HepG2 (cell line): ENCODE results near the gene MT1F. TPM values are rescaled to one million over a fixed set of nuclear protein-coding genes. Genes with fewer than 3 reads are reported as not detected.

Source experiments
- KIAA2018 ChIP-seq: sonication (generic); formaldehyde crosslinking; IDR thresholded peaks from 2 replicates; pipeline ENCODE4 v1.5.0; 2020; ENCODE audit warnings: mild to moderate bottlenecking, missing genetic modification reagents, borderline replicate concordance
- ZNF121 ChIP-seq: sonication (generic); formaldehyde crosslinking; IDR thresholded peaks from 2 replicates; pipeline ENCODE4 v1.5.0; 2020; ENCODE audit warnings: mild to moderate bottlenecking, missing genetic modification reagents
- ZSCAN31 ChIP-seq: sonication (generic); formaldehyde crosslinking; IDR thresholded peaks from 2 replicates; pipeline ENCODE4 v1.5.0; 2020; ENCODE audit warnings: low read depth, mild to moderate bottlenecking, missing genetic modification reagents
- polyA plus RNA-seq, 8 experiments: library from polyadenylated mRNA; depleted of rRNA in 3 of 8; stranded (reverse) in 7 of 8; unstranded in 1 of 8; fragments of >200 nt; fragmentation: Illumina TruSeq in 4 of 8; extraction: Trizol in 4 of 8; gene quantifications; 2 replicates each; pipeline versions ENCODE4 v1.2.1 to v1.2.3, GENCODE V29; 2011 to 2016; ENCODE audit warnings: low read depth in 4 of 8, missing spikeins in 1 of 8, mixed read lengths in 1 of 8; ENCODE audit not compliant: insufficient read depth in 1 of 8
- total RNA-seq, 5 experiments: library from RNA; depleted of rRNA; stranded (reverse); fragments of >200 nt; fragmentation: Illumina TruSeq; extraction: Trizol; gene quantifications; 2 replicates each; pipeline ENCODE4 v1.2.3, GENCODE V29; 2016; ENCODE audit warnings: low read depth in 1 of 5

MT1F gene
- total and polyA plus RNA-seq, 2 of the 13 experiments (the other 11 are each of a cell fraction or from before 2014, with no cell fraction given): 1.9 to 169 TPM

DNA sequence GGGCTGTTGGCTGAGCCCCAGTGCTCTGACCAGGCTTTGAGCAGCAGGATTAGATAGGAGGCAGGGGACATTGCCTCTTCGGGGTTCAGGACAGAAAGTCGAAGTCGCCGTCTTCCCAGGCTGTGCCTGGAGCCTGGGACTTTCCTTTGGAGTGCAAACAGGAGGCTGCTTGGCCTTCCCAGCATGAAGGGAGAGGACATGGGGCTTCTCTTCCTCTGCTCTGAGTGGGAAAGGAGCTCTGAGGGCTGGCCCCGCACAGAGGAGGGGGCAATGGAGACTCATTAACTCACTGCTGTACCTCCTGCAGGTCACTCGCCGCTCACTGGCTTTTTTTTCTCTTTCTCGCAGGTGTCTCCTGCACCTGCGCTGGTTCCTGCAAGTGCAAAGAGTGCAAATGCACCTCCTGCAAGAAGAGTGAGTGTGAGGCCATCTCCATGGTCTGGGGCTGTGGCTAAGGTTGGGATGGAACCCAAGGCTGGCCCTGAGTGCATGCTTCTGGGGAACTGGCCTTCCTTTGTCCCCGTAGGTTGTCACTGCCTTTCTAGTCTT, 642 bp downstream of the MT1F start (continued):
- no peak for TF ChIP-seq KIAA2018 (CRISPR knock-in tag)
- no peak for TF ChIP-seq ZSCAN31 (CRISPR knock-in tag)
- no peak for TF ChIP-seq ZNF121 (CRISPR knock-in tag)
